NCI-H748 treated with DMSO at 0.1 percent for 48 hours (cell line): Measurements from ENCODE around the gene ARHGEF4.

Experiments used
- DNase-seq: peaks from one replicate; lab custom pipeline; 2025; lab: John Stamatoyannopoulos, UW

Gene ARHGEF4, protein sequence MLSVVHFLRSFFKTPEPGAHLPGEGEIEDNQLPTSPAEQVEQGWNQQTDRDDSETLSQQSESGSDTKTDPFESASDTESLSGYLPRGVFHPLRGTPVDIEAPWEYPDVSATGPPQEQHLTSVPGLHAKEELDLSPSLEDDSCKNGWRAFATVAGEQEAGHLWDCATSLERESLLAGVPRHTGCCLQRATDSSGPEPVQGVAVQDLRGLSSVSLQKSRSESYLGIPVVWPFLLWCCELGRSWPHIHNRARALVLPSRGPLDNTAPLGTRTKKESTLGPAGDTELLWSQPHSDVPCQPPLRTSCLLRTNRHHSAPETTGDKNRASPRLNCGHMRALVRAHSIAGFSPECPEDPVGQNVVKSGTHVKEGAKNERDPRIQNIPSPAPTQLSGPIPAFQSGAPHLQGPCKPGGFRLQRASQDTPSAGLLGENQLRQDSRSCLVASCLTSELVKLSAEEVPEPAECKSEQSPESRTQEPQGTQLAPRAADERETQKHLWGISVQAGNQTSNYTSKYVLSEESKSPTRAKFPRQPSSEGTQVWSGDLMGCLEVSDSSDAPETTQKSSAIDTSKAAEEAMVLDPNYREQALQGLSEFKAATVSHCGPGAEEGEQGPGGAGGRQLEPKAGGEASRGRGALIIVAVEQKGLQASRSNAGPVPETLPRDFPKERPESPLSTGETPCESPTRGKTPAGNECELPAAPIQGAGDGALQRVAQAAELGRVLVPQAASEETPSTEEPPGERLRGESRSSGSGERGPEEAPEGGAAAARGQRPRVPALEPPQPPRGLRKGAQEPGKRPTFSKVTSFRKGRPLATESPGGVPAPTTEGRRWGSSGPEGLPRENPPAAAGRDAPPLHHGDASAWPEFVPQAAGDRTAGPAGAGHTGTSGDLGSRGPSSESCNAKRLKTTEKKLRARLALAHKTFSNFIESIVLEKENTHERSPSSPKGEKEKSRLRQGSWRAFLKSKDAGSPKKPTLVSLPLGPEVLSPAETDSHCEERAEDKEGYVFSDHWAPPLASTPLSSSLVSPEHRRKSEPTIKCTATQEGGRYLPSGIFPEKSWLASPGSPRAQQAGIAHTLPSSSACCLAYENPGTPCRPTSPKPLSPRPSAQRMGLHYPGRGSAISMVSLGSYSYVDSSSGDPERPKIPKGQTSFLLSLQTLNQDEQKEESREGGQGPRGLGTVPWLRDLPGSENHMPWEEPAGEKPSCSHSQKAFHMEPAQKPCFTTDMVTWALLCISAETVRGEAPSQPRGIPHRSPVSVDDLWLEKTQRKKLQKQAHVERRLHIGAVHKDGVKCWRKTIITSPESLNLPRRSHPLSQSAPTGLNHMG (N-terminal part only)

DNA sequence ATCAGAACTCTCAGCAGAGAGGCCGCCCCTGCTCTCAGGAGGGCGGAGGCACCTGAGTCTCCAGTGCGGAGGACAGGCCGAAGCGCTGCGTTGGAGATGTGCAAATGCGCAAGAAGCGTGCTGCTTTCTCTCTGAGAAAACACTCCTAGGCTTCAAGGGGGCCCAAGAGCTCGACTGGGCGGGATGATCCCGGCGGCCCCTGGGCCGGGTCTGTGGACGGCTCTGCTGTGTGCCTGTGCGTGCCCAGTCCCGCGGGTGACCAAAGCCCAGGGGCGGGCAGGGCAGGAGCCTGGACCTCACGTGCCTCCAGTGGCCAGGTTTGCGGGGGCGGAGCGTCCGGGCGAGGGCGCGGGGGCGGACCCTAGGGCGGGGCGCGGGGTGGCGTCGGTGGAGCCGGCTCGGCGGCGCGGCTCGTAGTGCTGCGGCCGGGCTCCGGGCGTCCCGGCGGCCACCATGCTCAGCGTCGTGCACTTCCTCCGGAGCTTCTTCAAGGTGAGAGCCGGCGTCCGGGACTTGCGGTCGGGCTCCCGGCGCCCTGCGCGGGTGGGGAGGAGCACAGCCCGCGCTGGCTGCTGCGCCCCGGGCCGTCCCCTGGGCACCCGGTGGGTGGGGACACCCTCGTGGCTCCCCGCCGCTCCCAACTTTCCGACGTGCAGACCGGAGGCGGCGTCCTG lies at the start of gene ARHGEF4:
TSS of gene ARHGEF4 (plus strand) at position 414 of the 674 bp plus-strand sequence. CDS start at position 454, 40 bp downstream.
- no peak for DNase-seq

DNA sequence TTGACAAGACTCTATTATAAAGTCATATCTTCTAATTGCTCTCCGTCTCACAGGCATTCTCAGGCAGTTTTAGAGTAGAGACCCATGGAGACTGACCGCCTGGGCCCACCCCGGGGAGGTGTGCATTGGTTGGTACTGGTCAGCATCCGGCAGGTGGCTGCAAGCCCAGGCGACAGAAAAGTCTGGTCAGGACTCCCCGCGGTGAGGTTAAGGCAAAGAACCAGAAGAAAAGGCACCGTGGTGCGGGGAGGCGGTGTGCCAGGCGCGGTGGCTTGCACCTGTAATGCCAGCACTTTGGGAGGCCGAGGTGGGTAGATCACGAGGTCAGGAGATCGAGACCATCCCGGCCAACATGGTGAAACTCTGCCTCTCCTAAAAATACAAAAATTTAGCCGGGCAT lies 48.9 kb upstream of the ARHGEF4 start:
- DNase-seq = no peak

DNA sequence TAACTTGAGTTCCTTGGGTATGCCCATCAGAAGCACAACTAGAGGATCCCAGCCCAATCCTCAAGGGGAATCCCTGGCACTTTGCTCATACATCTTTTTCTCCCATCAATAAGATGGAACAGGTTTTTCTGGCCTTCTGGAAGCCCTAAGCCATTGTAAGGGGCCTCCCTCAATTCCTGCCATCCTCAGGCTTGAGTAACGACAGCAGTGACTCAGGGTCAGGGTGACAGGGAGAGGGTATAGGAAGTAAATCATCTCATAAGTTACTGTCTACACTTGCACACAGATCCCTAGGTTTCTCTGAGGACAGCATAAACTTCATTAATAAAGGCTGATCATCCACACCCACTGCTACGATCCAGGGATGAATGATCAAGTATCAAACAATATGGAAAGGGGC lies 46.4 kb upstream of the ARHGEF4 start:
- DNase-seq = no peak

DNA sequence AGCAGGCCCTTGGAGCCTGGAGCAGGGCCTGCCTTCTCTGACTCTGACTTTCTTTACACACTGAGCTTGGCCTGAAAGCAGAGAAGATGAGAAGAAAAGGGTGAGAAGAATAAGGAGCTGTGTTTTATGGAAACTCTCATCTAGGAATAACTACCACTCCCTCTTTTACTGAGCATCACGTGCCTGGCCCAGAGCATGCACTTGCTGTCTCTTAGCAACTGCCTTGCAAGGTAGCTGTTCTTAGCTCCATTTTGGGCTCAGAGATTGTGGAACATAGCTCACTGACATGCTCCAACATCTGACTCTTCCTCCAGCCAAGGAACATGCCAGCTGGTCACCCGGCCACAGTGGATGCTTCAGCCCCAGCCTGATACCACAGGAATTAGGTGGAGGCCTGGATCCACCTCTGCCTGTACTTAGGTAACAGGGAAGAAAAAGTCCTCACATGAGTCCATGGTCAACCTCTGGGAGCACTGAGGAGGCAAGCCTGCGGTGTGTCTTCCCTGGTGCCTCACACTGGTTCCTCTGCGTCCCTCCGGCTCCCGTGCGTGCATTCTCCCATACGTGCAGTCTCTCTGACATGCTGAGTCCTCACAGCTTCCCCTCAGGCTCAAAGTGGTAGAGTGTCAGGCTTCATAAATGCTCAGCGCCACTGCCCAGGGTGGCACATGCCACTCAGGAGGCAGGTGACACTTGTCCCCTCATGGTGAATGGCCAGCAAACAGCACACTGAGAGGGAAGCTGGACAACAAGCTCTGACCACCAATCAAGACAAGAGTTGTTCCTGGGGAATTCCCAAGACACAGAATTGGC lies 45.7 kb upstream of the ARHGEF4 start:
- DNase-seq = no peak

DNA sequence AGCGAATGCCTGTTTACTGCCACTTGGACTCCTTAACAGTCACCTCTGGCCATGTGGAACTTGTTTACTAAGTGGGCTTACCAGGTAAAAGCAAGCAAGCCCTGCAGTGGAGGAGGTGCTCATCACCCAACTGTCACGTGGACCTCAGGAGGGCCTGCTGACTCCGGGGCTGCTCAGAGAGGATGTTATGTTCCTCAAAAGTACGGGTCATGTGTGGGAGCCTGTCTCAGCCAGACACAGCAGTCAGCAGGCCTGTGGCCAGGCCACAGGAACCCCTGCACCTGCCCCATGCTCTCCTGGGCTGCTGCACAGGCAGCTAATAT lies 45.1 kb upstream of the ARHGEF4 start:
- DNase-seq = no peak

DNA sequence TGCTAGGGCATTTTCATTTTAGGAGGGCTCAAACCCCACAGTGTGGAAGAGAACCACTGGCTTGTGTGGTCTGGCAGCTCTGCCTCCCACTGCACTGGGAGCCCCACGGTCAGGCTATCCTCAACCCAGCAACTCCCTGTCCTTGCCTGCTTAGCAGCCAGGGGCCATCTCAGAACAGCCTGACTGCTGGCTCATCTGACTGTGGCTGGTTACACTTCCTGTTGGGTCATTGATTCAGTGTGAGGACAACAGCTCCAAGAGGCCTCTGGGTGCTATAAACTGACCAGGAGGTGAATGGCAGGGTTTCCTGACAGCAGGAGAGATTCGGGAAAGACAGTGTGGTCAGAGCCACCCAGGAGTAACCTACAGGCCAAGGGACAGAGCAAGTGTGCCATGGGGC lies 41.3 kb upstream of the ARHGEF4 start:
- DNase-seq = no peak

DNA sequence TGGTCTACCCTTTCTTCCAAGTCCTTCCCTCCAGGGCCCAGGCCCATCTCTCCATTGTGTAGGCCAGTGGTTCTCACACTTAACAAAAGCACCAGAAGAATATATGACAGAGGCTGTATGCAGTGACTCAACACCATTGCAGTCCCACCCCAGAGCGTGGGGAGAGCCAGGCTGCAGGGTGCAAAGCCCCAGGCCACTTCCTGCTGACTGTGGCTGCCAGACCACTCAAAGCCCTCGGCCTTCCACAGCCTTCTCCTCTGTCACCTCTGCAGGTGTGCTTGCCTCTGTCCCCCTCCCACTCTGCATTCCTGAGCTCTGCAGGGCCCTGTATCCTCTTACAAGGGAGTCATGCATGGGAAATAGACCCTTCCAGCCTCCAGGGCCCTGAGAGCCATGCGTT lies 40.4 kb upstream of the ARHGEF4 start:
- no peak for DNase-seq

DNA sequence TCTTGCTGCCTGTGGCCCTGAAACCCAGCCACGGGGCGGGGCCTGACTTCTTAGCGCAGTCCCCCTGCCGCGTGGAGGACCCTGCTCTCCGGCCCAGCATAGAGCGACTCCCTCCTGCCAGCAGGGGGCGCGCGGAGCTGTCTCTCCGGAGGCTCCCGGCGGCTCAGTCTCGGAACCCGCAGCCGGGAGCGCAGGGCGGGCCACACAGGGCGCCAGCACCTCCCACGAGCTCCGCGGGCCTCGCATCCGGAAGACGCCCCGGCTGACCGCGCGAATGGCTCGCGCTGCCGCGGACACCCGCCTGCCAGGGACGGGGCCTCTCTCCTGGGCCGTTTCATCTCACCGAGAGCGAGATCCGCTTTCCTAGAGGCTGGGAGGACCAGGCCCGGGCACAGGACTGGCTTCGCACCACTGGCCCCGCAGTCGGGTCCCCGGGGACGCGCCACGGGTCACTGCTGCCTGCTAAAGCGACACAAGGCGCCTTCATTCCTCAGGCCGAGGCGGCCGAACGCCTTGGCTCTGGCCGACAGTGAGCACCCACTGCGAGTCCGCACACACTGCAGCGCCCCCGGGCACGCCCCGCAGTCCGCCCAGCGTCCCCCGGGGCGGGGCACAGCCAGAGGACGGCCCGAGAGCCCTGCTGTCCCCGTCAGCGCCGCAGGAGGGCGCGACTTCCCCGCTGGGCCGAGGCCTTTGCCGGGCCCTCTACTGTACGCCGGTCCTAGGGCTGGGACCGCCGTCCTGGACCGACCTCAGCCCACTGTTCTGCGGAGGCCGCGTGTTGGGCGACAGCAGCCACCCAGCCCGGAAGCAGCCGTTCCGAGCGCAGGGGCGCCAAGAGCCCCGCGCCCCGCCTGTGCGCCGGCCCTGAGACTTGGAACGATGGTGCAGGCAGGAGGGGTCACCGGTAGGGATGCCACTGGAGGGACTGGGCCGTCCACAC lies 39.0 kb upstream of the ARHGEF4 start:
- DNase-seq = peak; percentile 41

DNA sequence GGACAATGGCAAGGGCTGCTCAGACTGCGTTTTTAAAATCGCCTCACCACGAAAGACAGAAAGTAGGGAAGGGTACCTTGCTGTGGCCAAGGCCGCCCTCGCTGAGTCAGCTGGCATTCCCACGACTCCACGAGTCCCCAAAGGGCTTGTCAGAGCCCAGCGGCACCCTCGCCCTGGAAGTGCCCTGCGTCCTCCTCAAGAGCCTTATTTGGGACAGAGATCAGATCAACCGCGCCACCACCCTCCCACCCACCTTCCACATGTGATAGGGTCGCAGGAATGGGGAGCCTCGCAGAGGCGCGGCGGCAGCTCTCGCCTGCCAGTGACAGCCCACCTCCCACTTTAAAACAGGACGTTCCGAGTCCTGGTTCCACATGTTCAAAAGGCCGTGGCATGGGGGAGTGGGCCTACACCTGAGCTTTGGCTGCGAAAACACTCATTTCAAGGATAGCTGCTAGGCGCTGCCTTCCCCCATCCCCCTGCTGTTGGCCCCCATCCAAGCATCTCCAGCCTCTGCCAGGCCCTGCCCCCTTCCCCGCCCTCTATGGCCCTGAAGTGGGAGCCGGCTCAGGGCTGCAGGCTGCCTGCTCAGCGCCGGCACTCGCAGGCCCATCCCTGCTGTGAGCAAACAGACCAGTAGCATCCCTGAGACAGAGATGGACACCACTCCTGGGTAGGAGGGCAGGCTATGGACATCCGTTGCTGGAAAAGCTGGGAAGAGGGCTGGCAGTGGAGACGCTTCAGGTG lies 38.1 kb upstream of the ARHGEF4 start:
- DNase-seq = peak; percentile 46

DNA sequence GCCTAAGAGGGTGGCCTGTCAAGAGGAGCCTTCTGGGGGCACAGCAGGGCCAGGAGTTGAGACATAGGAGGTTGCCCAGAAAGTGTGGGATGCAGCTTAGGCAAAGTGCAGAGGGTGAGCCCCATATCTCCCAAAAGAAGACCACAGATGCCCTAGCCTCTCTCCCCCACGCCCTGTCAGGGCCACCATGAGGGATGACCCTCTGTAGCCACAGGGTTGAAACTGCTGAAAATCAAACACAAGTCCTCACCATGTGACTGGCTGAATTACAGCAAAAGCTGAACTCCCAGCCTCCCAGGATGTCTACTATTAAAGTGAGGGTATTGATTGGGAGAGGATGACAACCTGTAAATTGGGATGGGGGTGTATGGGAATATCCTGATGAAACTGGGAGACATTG lies 37.4 kb upstream of the ARHGEF4 start:
- no peak for DNase-seq

DNA sequence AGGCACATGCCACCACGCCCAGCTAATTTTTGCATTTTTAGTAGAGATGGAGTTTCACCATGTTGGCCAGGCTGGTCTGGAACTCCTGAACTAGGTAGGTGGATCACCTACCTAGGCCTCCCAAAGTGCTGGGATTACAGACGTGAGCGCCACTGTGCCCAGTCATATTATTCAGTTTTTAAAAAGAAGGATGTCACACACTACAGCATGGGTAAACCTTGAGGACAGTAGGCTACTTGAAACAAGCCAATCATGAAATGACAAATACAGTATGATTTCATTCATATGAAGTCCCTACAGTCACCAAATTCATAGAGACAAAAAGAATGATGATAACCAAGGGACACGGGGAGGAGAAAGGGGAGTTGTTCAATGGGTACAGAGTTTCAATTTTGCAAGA lies 31.1 kb upstream of the ARHGEF4 start:
- DNase-seq = no peak

DNA sequence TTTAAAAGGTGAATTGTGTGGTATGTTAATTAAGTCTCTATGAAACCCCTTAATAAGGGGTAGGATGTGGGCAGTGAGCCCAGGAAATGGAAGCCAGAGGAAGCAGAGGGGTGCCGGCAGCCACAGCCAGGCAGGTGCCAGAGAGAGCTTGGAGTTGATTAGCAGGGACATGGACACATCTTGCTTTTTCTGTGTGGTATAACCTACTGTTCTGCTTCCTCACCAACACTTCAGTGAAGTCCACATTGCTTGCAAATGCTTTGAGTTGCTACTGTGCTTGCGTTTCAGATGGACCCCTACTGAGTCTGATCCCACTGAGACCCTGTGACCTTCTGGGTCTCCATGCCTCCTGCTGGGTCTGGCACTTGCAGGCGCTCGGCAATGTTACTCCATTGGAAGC lies 30.3 kb upstream of the ARHGEF4 start:
- DNase-seq = no peak

DNA sequence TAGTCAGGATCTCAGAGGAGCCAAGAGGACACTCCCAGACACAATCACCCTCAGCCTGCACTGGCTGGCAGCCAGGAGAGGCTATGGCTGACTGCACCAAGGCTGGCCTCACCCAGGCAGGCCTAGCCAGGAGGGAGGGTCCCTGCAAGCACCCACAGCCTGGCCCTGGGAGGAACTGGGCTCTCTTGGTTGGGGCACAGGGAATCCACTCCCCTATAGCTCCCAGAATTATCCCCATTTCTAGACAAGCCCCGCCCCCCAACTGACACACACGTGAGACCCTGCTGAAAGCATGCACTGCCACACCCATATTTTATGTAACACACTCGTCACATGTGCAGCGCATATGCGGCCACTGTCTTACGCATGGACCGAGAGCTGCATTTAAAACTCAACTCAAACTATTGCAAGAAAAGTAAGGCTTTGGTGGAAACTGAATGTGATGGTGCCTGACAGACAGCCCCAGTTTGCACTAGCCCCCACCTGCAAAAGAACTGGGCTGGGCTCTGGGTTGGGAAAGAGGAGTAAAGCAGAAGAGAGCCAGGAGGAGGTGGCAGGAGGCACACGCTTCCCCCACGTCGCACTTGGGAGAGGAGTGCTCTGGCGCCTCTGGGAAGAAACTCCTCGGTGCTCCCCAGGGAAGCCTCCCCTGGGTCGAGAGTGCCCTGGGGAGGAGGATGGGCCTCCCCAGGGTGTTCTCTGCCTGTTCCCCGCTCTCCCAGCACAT lies 28.9 kb upstream of the ARHGEF4 start:
- no peak for DNase-seq

DNA sequence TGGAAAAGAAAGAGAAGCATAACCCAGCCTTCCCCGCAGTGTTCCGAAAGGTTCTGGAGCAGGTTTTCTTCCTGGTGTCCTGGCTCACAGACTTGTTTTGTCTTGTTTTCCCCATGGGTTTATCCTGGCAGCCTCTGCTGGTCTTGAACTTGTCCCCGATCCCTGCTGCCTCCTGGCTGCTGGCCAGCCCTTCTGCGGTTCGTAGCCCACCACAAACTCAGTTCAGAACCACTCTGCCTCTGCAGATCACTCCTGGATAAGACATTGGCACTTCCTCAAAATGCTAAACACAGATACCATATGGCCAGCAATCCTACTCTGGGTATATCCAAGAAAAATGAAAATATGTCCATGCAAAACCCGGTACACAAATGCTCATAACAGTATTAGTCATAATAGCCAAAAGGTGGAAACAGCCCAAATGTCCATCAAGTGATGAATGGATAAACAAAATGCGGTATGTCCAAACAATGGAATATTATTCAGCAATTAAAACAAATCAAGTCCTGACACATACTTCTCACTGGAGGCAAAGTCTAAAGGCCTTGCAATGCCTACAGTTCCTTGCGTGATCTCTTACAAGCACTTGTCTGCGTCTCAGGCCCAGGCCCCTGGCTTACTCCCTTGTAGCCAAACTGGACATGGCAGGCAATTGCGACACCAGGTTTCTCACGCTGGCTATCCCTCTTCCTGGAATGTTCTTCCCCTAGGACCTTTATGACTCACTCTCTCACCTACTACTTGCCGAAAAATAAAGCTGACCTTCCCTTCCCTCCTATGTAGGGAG lies 28.0 kb upstream of the ARHGEF4 start:
- no peak for DNase-seq

DNA sequence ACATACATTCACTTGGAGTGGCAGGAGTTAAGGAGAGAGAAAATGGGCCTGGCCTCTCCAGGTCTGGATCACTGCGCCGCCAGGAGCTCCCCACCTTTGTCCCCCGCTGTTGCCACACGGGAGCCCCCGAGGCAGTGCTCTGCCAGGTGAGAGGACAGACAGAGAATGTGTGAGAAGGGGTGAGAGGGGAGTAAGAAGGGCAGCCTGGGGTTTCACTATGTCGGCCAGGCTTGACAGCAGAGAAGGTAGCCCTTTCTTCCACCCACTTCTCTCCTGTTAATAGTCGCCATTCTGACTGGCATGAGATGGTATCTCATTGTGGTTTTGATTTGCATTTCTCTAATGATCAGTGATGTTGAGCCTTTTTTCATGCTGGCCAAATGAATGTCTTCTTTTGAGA lies 26.2 kb upstream of the ARHGEF4 start:
- no peak for DNase-seq

DNA sequence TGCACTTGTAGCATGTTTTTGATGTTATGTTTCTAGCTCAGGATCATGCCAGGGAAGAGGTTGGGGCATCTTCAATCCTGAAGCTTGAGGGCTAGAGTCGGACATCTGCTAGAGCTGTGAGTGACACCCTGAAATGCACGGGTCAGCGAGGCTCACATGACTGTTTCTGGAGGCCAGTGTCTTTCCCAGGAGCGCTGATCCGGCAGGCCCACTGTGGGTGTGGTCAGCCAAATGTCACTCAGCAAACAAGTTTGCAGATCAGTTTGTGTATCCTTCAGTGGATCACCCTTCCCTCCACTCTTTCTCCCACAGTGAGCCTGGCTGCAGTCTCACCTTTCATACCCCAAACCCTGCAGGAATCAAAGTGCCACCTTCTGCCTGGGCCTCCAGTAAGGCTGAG lies 23.0 kb upstream of the ARHGEF4 start:
- DNase-seq = no peak

DNA sequence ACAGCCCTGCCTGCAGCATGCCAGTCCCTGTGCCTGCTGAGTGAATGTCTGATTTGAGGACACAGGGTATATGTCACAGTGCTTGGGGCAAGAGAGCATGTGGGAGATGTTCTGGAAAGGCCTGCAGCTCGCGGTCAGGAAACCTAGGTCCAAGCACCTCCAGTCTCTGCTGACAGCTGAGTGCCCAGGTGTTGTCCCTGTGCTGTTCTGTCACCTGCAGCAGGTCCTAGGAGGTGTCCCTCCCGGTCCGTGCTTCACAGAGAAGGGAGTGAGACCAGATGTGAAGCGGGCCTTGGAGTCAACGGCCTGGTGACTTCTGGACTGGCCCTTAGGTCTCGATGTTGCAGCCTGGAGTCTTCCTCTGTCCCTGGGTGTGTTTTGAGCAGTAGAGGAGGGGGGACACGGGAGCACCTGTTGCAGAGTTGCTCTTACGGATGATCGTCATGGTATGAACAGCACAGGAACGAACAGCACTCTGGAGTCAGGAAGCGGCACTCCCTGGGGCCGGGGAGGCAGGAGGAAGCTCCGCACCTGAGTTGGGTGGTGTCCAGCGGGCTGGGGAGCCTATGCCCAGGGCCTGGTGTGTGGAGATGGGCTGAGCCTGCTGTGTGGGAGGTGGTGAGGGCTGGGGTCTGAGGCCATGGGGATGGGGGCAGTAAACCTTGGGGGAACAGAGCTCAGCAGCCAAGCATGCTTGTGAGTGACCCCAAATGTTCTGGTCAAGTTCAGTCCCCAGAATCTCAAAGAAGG lies 21.6 kb upstream of the ARHGEF4 start:
- no peak for DNase-seq
